ENCODE measurements around the gene RASL12.

The RASL12 gene

DNA sequence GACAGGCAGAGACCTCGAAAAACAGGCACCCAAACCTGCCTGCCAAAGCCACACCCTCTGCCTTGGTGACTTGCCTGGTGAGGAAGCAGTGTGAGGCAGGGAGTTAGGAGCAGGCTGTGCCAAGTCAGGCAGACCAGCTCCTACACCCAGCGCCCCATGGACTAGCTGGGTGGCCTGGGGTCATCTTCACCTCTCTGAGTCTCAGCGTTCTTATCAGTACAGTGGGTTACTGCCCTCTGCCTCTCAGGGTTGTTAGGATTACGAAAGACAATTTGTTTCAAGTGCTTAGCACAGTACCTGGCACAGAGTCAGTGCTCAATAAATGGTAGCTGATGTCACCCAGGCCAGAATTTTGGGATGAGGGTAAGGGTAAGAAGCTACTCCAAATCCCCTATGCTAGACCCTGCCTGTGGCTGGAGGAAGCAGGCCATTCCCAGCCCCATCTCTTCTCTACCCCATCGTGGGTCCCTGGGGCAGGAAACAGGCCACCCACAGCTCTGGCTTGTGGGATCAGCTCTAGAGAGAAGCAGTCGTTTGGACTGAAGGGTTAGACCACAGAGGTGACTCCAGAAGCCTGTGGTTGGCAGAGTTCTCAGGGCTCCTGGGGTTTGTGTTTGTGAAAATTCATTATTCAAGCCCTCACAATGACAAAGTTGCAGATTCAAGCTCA, 12.5 kb downstream of the RASL12 start:
- TF ChIP-seq BHLHE40 (IDR thresholded peaks at IDR 0.05; ENCODE audit: borderline replicate concordance), result no peak
- no peak for TF ChIP-seq ZNF384 (IDR thresholded peaks at IDR 0.05)
- no peak for TF ChIP-seq LEF1 (IDR thresholded peaks at IDR 0.05; ENCODE audit: borderline replicate concordance)
- no peak for TF ChIP-seq SUZ12 (IDR thresholded peaks at IDR 0.05)
- TF ChIP-seq HDGF (IDR thresholded peaks at IDR 0.05; ENCODE audit: borderline replicate concordance), result no peak
- no peak for TF ChIP-seq TARDBP (IDR thresholded peaks at IDR 0.05)
- TF ChIP-seq, protein P1, sequence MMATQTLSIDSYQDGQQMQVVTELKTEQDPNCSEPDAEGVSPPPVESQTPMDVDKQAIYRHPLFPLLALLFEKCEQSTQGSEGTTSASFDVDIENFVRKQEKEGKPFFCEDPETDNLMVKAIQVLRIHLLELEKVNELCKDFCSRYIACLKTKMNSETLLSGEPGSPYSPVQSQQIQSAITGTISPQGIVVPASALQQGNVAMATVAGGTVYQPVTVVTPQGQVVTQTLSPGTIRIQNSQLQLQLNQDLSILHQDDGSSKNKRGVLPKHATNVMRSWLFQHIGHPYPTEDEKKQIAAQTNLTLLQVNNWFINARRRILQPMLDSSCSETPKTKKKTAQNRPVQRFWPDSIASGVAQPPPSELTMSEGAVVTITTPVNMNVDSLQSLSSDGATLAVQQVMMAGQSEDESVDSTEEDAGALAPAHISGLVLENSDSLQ (IDR thresholded peaks at IDR 0.05), result no peak
- TF ChIP-seq ELF4 (IDR thresholded peaks at IDR 0.05), result no peak
- TF ChIP-seq NFRKB (IDR thresholded peaks at IDR 0.05), result no peak
- no peak for TF ChIP-seq FOXK2 (IDR thresholded peaks at IDR 0.05)
- no peak for TF ChIP-seq CTBP1 (IDR thresholded peaks at IDR 0.05; ENCODE audit: borderline replicate concordance)
- TF ChIP-seq SP1 (IDR thresholded peaks at IDR 0.05), result no peak
- TF ChIP-seq FOXA1 (IDR thresholded peaks at IDR 0.05), result no peak
- TF ChIP-seq L3MBTL2 (conservative IDR thresholded peaks at IDR 0.05), result no peak
- no peak for TF ChIP-seq FOXM1 (IDR thresholded peaks at IDR 0.05; ENCODE audit: borderline replicate concordance)
- ChIA-PET CTCF (interaction anchor here (1.9 to 3.4 kb wide), 3 partner anchors 28 to 46 kb away, joined by 11 to 15 read pairs (median 12); no protein-coding TSS in a partner anchor), POLR2A (no interaction called here)
- DNase-seq (ENCODE audit: extremely low spot score), result no peak

DNA sequence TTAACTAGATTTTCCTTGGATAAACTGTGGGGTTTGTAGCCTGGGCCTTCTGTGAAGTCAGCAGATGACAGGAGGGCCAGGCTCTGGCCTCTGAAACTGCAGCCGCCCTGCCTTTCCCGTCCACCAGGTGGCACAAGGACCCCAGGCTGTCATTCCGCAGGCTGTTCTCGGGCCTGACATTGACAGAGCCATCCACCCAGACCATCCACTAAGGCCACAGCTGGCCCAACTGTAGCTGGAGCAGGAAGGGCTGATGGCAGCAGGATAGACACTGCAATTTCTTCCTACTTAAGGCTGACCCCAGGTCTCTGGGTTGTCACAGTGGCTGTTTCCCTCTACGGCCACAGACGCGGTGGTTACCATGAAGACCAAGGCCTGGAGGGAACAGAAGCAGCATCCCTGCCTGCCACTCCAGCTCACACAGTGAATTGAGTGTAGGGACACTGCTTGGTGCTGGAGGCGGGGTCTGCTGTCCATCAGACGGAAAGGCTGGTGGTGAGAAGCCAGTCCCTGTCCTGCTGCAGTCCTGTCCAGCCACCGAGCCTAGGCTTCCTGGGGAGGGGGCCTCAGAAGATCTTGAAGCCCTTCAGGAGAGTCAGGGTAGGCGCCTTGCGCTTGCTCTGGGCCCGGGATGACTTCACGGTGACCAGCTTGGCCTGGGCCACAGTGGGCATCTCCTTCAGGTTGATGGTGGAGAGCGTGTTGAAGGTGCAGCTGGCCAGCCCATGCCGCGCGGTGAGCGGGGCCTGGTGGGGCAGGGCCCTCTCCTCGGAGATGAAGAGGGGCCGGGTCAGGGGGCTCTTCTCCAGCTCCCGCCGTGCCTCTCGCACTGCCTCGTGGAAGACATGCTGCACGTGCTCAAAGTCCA, 13.2 kb downstream of the RASL12 start:
- CTCF ChIA-PET, result interaction anchor here (0.6 to 3.4 kb wide), 7 partner anchors 11 to 47 kb away, joined by 3 to 15 read pairs (median 11); no protein-coding TSS in a partner anchor
- peak; percentile 72 for DNase-seq (ENCODE audit: extremely low spot score)
- POLR2A ChIA-PET, result no interaction called here
- TF ChIP-seq L3MBTL2 (conservative IDR thresholded peaks at IDR 0.05), result no peak
- no peak for TF ChIP-seq SP1 (IDR thresholded peaks at IDR 0.05)
- no peak for TF ChIP-seq ZNF384 (IDR thresholded peaks at IDR 0.05)
- TF ChIP-seq, protein P1 (IDR thresholded peaks at IDR 0.05), result peak; percentile 56

DNA sequence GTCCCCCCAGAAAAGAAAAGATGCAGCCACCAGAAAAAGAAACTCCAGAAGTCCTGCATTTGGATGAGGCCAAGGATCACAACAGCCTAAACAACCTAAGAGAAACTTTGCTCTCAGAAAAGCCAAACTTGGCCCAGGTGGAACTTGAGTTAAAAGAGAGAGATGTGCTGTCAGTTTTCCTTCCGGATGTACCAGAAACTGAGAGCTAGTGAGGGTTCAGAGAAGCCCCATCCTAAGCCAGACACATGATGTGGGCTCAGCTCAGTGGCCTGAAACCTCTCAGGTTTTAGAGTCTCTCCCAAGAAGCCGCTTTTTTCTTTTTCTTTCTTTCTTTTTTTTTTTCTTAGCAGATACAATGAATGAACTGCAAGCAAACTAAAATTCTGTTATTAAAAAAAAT, 14.8 kb downstream of the RASL12 start:
- DNase-seq (ENCODE audit: extremely low spot score), result no peak
- TF ChIP-seq TARDBP (IDR thresholded peaks at IDR 0.05) (no peak), FOXA1 (IDR thresholded peaks at IDR 0.05) (no peak), NFRKB (IDR thresholded peaks at IDR 0.05) (no peak), ELF4 (IDR thresholded peaks at IDR 0.05) (no peak), ARNT (IDR thresholded peaks at IDR 0.05) (no peak), HDGF (IDR thresholded peaks at IDR 0.05; ENCODE audit: borderline replicate concordance) (no peak), LEF1 (IDR thresholded peaks at IDR 0.05; ENCODE audit: borderline replicate concordance) (no peak), L3MBTL2 (conservative IDR thresholded peaks at IDR 0.05) (no peak), BHLHE40 (IDR thresholded peaks at IDR 0.05; ENCODE audit: borderline replicate concordance) (no peak), CTBP1 (IDR thresholded peaks at IDR 0.05; ENCODE audit: borderline replicate concordance) (no peak), SUZ12 (IDR thresholded peaks at IDR 0.05) (no peak), FOXK2 (IDR thresholded peaks at IDR 0.05) (no peak), SP1 (IDR thresholded peaks at IDR 0.05) (no peak), FOXM1 (IDR thresholded peaks at IDR 0.05; ENCODE audit: borderline replicate concordance) (no peak), ZNF384 (IDR thresholded peaks at IDR 0.05) (no peak)
- TF ChIP-seq, protein P1 (IDR thresholded peaks at IDR 0.05), result no peak
- ChIA-PET CTCF (interaction anchor here (2.8 to 3.4 kb wide), 2 partner anchors 30 to 48 kb away, joined by 14 to 15 read pairs; no protein-coding TSS in a partner anchor), POLR2A (interaction anchor here (1.2 kb wide), 1 partner anchor 30 kb away, joined by 4 read pairs; no protein-coding TSS in a partner anchor)

DNA sequence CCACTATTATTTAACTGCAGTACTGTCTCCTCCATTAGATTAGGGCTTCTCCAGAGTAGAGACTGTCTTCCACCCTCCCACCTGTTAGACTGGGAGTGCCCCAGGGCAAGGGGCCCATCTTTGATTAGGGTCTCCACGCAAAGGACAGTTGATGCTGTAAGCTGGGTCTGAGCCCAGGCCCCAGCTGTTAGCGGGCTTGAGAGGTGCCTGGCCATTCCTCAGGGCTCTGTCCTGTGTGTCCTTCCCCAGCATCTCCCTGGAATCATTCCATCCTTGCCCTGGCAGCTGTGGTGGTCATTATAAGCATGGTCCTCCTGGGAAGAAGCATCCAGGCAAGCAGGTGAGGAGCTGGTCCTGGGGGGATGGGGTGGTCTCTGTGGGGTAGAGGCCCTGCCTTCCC, 16.5 kb downstream of the RASL12 start:
- POLR2A ChIA-PET, result no interaction called here
- no peak for DNase-seq (ENCODE audit: extremely low spot score)
- CTCF ChIA-PET, result interaction anchor here (0.6 to 1.4 kb wide), 2 partner anchors 50 to 268 kb away, joined by 5 to 8 read pairs; no protein-coding TSS in a partner anchor
- TF ChIP-seq HDGF (IDR thresholded peaks at IDR 0.05; ENCODE audit: borderline replicate concordance) (no peak), TARDBP (IDR thresholded peaks at IDR 0.05) (no peak), BHLHE40 (IDR thresholded peaks at IDR 0.05; ENCODE audit: borderline replicate concordance) (no peak), FOXM1 (IDR thresholded peaks at IDR 0.05; ENCODE audit: borderline replicate concordance) (no peak), CTBP1 (IDR thresholded peaks at IDR 0.05; ENCODE audit: borderline replicate concordance) (no peak), L3MBTL2 (conservative IDR thresholded peaks at IDR 0.05) (no peak), SUZ12 (IDR thresholded peaks at IDR 0.05) (no peak), ARNT (IDR thresholded peaks at IDR 0.05) (no peak), ZNF384 (IDR thresholded peaks at IDR 0.05) (no peak), NFRKB (IDR thresholded peaks at IDR 0.05) (no peak), LEF1 (IDR thresholded peaks at IDR 0.05; ENCODE audit: borderline replicate concordance) (no peak), SP1 (IDR thresholded peaks at IDR 0.05) (no peak), FOXK2 (IDR thresholded peaks at IDR 0.05) (no peak), ELF4 (IDR thresholded peaks at IDR 0.05) (no peak), FOXA1 (IDR thresholded peaks at IDR 0.05) (no peak)
- TF ChIP-seq, protein P1 (IDR thresholded peaks at IDR 0.05), result no peak

Measured in HEK293T (cell line).